ENCODE measurements around the gene CLCN7. TPM values are rescaled to one million over a fixed set of nuclear protein-coding genes. Genes with fewer than 3 reads are reported as not detected.

CLCN7 gene
- total and polyA plus RNA-seq, 2 experiments from 2014 or later, result 17.4 to 53.8 TPM

GRCh38 chr16:1434644-1435592 is 39.9 kb downstream of the CLCN7 start (continued):
- TF ChIP-seq, protein P1, sequence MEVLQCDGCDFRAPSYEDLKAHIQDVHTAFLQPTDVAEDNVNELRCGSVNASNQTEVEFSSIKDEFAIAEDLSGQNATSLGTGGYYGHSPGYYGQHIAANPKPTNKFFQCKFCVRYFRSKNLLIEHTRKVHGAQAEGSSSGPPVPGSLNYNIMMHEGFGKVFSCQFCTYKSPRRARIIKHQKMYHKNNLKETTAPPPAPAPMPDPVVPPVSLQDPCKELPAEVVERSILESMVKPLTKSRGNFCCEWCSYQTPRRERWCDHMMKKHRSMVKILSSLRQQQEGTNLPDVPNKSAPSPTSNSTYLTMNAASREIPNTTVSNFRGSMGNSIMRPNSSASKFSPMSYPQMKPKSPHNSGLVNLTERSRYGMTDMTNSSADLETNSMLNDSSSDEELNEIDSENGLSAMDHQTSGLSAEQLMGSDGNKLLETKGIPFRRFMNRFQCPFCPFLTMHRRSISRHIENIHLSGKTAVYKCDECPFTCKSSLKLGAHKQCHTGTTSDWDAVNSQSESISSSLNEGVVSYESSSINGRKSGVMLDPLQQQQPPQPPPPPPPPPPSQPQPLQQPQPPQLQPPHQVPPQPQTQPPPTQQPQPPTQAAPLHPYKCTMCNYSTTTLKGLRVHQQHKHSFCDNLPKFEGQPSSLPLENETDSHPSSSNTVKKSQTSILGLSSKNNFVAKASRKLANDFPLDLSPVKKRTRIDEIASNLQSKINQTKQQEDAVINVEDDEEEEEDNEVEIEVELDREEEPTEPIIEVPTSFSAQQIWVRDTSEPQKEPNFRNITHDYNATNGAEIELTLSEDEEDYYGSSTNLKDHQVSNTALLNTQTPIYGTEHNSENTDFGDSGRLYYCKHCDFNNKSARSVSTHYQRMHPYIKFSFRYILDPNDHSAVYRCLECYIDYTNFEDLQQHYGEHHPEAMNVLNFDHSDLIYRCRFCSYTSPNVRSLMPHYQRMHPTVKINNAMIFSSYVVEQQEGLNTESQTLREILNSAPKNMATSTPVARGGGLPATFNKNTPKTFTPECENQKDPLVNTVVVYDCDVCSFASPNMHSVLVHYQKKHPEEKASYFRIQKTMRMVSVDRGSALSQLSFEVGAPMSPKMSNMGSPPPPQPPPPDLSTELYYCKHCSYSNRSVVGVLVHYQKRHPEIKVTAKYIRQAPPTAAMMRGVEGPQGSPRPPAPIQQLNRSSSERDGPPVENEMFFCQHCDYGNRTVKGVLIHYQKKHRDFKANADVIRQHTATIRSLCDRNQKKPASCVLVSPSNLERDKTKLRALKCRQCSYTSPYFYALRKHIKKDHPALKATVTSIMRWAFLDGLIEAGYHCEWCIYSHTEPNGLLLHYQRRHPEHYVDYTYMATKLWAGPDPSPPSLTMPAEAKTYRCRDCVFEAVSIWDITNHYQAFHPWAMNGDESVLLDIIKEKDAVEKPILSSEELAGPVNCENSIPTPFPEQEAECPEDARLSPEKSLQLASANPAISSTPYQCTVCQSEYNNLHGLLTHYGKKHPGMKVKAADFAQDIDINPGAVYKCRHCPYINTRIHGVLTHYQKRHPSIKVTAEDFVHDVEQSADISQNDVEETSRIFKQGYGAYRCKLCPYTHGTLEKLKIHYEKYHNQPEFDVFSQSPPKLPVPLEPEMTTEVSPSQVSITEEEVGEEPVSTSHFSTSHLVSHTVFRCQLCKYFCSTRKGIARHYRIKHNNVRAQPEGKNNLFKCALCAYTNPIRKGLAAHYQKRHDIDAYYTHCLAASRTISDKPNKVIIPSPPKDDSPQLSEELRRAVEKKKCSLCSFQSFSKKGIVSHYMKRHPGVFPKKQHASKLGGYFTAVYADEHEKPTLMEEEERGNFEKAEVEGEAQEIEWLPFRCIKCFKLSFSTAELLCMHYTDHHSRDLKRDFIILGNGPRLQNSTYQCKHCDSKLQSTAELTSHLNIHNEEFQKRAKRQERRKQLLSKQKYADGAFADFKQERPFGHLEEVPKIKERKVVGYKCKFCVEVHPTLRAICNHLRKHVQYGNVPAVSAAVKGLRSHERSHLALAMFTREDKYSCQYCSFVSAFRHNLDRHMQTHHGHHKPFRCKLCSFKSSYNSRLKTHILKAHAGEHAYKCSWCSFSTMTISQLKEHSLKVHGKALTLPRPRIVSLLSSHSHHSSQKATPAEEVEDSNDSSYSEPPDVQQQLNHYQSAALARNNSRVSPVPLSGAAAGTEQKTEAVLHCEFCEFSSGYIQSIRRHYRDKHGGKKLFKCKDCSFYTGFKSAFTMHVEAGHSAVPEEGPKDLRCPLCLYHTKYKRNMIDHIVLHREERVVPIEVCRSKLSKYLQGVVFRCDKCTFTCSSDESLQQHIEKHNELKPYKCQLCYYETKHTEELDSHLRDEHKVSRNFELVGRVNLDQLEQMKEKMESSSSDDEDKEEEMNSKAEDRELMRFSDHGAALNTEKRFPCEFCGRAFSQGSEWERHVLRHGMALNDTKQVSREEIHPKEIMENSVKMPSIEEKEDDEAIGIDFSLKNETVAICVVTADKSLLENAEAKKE (CRISPR knock-in tag; IDR thresholded peaks at IDR 0.05), result no peak
- TF ChIP-seq, protein P2, sequence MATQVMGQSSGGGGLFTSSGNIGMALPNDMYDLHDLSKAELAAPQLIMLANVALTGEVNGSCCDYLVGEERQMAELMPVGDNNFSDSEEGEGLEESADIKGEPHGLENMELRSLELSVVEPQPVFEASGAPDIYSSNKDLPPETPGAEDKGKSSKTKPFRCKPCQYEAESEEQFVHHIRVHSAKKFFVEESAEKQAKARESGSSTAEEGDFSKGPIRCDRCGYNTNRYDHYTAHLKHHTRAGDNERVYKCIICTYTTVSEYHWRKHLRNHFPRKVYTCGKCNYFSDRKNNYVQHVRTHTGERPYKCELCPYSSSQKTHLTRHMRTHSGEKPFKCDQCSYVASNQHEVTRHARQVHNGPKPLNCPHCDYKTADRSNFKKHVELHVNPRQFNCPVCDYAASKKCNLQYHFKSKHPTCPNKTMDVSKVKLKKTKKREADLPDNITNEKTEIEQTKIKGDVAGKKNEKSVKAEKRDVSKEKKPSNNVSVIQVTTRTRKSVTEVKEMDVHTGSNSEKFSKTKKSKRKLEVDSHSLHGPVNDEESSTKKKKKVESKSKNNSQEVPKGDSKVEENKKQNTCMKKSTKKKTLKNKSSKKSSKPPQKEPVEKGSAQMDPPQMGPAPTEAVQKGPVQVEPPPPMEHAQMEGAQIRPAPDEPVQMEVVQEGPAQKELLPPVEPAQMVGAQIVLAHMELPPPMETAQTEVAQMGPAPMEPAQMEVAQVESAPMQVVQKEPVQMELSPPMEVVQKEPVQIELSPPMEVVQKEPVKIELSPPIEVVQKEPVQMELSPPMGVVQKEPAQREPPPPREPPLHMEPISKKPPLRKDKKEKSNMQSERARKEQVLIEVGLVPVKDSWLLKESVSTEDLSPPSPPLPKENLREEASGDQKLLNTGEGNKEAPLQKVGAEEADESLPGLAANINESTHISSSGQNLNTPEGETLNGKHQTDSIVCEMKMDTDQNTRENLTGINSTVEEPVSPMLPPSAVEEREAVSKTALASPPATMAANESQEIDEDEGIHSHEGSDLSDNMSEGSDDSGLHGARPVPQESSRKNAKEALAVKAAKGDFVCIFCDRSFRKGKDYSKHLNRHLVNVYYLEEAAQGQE (IDR thresholded peaks at IDR 0.05; ENCODE audit: unreplicated experiment), result no peak
- TF ChIP-seq POLR2AphosphoS5 (IDR thresholded peaks at IDR 0.05; ENCODE audit: low read depth), result no peak

- no peaks in the 10 kb centered on the region; the same call in 2 of the 3 replicates for H3K9me3 Mint-ChIP-seq
- TF ChIP-seq EZH2 (IDR thresholded peaks at IDR 0.05; ENCODE audit: low read depth, unreplicated experiment) (no peak), CREB1 (CRISPR knock-in tag; IDR thresholded peaks at IDR 0.05; ENCODE audit: low read depth) (no peak)
- TF ChIP-seq, protein P3, sequence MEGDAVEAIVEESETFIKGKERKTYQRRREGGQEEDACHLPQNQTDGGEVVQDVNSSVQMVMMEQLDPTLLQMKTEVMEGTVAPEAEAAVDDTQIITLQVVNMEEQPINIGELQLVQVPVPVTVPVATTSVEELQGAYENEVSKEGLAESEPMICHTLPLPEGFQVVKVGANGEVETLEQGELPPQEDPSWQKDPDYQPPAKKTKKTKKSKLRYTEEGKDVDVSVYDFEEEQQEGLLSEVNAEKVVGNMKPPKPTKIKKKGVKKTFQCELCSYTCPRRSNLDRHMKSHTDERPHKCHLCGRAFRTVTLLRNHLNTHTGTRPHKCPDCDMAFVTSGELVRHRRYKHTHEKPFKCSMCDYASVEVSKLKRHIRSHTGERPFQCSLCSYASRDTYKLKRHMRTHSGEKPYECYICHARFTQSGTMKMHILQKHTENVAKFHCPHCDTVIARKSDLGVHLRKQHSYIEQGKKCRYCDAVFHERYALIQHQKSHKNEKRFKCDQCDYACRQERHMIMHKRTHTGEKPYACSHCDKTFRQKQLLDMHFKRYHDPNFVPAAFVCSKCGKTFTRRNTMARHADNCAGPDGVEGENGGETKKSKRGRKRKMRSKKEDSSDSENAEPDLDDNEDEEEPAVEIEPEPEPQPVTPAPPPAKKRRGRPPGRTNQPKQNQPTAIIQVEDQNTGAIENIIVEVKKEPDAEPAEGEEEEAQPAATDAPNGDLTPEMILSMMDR (conservative IDR thresholded peaks at IDR 0.05; ENCODE audit: low read depth in 2 of 2), result no peak
- ATAC-seq, result no peak
Observed at GRCh38 chr16:1433756-1434155, 41.1 kb downstream of the CLCN7 start.

More at GRCh38 chr16:1433756-1434155, 41.1 kb downstream of the CLCN7 start:
- Histone ChIP-seq H3K9me2 (ENCODE audit: insufficient read depth) (no peaks in the 10 kb centered on the region), H3K27me3 (ENCODE audit: insufficient read depth) (no peaks in the 10 kb centered on the region), H3K36me3 (ENCODE audit: insufficient read depth) (no peaks in the 10 kb centered on the region), H3K27ac (ENCODE audit: low read depth) (no peak overlapping the region), H3F3A (replicated peaks; ENCODE audit: low read depth) (no peaks in the 10 kb centered on the region), H3K4me3 (no peak overlapping the region), H3K4me2 (no peak overlapping the region), H3K4me1 (ENCODE audit: insufficient read depth) (no peaks in the 10 kb centered on the region), H2AFZ (no peak overlapping the region), H4K20me1 (replicated peaks; ENCODE audit: insufficient read depth) (no peaks in the 10 kb centered on the region), H3K79me2 (replicated peaks; ENCODE audit: insufficient read depth) (no peaks in the 10 kb centered on the region)
- no peak for DNase-seq (ENCODE audit: low spot score)
- Mint-ChIP-seq H3K4me3 (no peak overlapping the region), H3K27me3 (ENCODE audit: insufficient read depth, low read depth, poor library complexity) (peaks cover 10% of the 10 kb centered on the region), H3K27ac (no peak overlapping the region), H3K36me3 (ENCODE audit: low read depth) (no peaks in the 10 kb centered on the region), H3K4me1 (no peaks in the 10 kb centered on the region)

All from GM23338 (cell line).